ENCODE data around the gene GLMP. TPM values are rescaled to one million over a fixed set of nuclear protein-coding genes. Genes with fewer than 3 reads are reported as not detected.

The GLMP gene
- total and polyA plus RNA-seq, 2 of the 13 experiments (the other 11 are each of a cell fraction or from before 2014, with no cell fraction given), result 44.6 to 75.8 TPM

DNA sequence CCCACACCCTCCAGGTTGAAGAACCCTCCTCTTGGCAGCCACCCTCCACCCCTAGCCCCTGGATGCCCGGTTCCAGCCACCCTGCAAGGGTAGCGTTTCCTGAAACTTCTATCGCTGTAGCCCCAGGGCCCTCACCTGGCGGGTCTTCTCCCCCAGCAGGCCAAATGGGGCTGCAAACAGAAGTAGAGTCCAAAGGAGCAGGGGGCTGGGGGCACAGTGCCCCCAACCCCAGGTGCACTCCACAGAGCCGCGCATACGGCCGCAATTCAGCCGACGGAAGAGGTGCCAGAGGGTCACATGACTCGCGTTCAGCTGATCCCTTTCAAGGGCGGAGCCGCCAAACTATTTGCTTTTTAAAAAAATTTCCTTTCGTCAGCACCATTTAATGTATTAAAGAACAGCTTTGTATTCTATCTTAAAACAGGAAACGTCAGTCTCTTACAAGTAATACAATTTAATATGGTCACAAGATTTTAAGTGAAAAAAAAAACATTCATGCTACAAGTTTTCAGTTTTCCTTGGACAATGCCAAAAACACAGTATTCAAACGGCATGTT is at the start of gene GLMP (continued):
- TF ChIP-seq, protein P1, sequence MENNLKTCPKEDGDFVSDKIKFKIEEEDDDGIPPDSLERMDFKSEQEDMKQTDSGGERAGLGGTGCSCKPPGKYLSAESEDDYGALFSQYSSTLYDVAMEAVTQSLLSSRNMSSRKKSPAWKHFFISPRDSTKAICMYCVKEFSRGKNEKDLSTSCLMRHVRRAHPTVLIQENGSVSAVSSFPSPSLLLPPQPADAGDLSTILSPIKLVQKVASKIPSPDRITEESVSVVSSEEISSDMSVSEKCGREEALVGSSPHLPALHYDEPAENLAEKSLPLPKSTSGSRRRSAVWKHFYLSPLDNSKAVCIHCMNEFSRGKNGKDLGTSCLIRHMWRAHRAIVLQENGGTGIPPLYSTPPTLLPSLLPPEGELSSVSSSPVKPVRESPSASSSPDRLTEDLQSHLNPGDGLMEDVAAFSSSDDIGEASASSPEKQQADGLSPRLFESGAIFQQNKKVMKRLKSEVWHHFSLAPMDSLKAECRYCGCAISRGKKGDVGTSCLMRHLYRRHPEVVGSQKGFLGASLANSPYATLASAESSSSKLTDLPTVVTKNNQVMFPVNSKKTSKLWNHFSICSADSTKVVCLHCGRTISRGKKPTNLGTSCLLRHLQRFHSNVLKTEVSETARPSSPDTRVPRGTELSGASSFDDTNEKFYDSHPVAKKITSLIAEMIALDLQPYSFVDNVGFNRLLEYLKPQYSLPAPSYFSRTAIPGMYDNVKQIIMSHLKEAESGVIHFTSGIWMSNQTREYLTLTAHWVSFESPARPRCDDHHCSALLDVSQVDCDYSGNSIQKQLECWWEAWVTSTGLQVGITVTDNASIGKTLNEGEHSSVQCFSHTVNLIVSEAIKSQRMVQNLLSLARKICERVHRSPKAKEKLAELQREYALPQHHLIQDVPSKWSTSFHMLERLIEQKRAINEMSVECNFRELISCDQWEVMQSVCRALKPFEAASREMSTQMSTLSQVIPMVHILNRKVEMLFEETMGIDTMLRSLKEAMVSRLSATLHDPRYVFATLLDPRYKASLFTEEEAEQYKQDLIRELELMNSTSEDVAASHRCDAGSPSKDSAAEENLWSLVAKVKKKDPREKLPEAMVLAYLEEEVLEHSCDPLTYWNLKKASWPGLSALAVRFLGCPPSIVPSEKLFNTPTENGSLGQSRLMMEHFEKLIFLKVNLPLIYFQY (CRISPR knock-in tag; IDR thresholded peaks at IDR 0.05; ENCODE audit: borderline replicate concordance), result no peak
- TF ChIP-seq, protein P2, sequence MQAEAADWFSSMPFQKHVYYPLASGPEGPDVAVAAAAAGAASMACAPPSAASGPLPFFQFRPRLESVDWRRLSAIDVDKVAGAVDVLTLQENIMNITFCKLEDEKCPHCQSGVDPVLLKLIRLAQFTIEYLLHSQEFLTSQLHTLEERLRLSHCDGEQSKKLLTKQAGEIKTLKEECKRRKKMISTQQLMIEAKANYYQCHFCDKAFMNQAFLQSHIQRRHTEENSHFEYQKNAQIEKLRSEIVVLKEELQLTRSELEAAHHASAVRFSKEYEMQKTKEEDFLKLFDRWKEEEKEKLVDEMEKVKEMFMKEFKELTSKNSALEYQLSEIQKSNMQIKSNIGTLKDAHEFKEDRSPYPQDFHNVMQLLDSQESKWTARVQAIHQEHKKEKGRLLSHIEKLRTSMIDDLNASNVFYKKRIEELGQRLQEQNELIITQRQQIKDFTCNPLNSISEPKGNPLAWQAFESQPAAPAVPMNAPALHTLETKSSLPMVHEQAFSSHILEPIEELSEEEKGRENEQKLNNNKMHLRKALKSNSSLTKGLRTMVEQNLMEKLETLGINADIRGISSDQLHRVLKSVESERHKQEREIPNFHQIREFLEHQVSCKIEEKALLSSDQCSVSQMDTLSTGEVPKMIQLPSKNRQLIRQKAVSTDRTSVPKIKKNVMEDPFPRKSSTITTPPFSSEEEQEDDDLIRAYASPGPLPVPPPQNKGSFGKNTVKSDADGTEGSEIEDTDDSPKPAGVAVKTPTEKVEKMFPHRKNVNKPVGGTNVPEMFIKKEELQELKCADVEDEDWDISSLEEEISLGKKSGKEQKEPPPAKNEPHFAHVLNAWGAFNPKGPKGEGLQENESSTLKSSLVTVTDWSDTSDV (CRISPR knock-in tag; IDR thresholded peaks at IDR 0.05), result no peak
- TF ChIP-seq RARG (CRISPR knock-in tag; IDR thresholded peaks at IDR 0.05; ENCODE audit: low read depth) (no peak), FOXJ3 (CRISPR knock-in tag; IDR thresholded peaks at IDR 0.05; ENCODE audit: borderline replicate concordance) (no peak), TOPORS (CRISPR knock-in tag; IDR thresholded peaks at IDR 0.05) (no peak), ATF7 (IDR thresholded peaks at IDR 0.05) (no peak), ATF7 (CRISPR knock-in tag; IDR thresholded peaks at IDR 0.05) (no peak), MYC (CRISPR knock-in tag; IDR thresholded peaks at IDR 0.05; ENCODE audit: borderline replicate concordance) (no peak), ZNF792 (CRISPR knock-in tag; IDR thresholded peaks at IDR 0.05) (no peak), ZNF713 (CRISPR knock-in tag; IDR thresholded peaks at IDR 0.05) (no peak), RELA (CRISPR knock-in tag; IDR thresholded peaks at IDR 0.05) (no peak), RFX3 (CRISPR knock-in tag; IDR thresholded peaks at IDR 0.05) (no peak), ZNF709 (CRISPR knock-in tag; IDR thresholded peaks at IDR 0.05) (no peak), NFKBIZ (CRISPR knock-in tag; IDR thresholded peaks at IDR 0.05) (no peak), NCOA1 (CRISPR knock-in tag; IDR thresholded peaks at IDR 0.05) (no peak), HIVEP1 (CRISPR knock-in tag; IDR thresholded peaks at IDR 0.05) (no peak), WIZ (CRISPR knock-in tag; IDR thresholded peaks at IDR 0.05) (no peak), SMC3 (IDR thresholded peaks at IDR 0.05; ENCODE audit: low read length) (no peak)
- TF ChIP-seq, protein P3, sequence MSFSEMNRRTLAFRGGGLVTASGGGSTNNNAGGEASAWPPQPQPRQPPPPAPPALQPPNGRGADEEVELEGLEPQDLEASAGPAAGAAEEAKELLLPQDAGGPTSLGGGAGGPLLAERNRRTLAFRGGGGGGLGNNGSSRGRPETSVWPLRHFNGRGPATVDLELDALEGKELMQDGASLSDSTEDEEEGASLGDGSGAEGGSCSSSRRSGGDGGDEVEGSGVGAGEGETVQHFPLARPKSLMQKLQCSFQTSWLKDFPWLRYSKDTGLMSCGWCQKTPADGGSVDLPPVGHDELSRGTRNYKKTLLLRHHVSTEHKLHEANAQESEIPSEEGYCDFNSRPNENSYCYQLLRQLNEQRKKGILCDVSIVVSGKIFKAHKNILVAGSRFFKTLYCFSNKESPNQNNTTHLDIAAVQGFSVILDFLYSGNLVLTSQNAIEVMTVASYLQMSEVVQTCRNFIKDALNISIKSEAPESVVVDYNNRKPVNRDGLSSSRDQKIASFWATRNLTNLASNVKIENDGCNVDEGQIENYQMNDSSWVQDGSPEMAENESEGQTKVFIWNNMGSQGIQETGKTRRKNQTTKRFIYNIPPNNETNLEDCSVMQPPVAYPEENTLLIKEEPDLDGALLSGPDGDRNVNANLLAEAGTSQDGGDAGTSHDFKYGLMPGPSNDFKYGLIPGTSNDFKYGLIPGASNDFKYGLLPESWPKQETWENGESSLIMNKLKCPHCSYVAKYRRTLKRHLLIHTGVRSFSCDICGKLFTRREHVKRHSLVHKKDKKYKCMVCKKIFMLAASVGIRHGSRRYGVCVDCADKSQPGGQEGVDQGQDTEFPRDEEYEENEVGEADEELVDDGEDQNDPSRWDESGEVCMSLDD (CRISPR knock-in tag; IDR thresholded peaks at IDR 0.05; ENCODE audit: borderline replicate concordance), result no peak
- TF ChIP-seq, protein P4, sequence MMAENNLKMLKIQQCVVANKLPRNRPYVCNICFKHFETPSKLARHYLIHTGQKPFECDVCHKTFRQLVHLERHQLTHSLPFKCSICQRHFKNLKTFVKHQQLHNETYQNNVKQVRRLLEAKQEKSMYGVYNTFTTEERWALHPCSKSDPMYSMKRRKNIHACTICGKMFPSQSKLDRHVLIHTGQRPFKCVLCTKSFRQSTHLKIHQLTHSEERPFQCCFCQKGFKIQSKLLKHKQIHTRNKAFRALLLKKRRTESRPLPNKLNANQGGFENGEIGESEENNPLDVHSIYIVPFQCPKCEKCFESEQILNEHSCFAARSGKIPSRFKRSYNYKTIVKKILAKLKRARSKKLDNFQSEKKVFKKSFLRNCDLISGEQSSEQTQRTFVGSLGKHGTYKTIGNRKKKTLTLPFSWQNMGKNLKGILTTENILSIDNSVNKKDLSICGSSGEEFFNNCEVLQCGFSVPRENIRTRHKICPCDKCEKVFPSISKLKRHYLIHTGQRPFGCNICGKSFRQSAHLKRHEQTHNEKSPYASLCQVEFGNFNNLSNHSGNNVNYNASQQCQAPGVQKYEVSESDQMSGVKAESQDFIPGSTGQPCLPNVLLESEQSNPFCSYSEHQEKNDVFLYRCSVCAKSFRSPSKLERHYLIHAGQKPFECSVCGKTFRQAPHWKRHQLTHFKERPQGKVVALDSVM (CRISPR knock-in tag; IDR thresholded peaks at IDR 0.05), result peak; percentile 13; the same call in 1 of the 2 replicates
